Effector memory CD8-positive, alpha-beta T cell (primary cell): Measurements from ENCODE around the gene SPRR2F.
"Not testable (repeated sequence)": the region's sequence is repeated elsewhere in the genome, so short reads cannot be mapped to it uniquely, and the experiment has no call there.

Source experiments
- ATAC-seq: fragments of 150-1000 bp; cut with Tn5 transposase; replicated peaks from 2 replicates; pipeline ENCODE4 v1.10.0; 2021; ENCODE audit warnings: mild to moderate bottlenecking, moderate library complexity
- DNase-seq, 3 experiments: peaks; one replicate each; pipeline ENCODE4 v3.0.0; 2021
- H3K27ac Mint-ChIP-seq, 2 donors: one replicate each; pipeline ENCODE4 v1.8.0; 2022; ENCODE audit warnings: mild to moderate bottlenecking in 2 of 2, mixed read lengths in 2 of 2, moderate library complexity in 2 of 2
- H3K27me3 Mint-ChIP-seq, 2 donors: one replicate each; pipeline ENCODE4 v1.8.0; 2022; ENCODE audit warnings: mixed read lengths in 2 of 2
- H3K36me3 Mint-ChIP-seq: one replicate; pipeline ENCODE4 v1.8.0; 2022; ENCODE audit warnings: mild to moderate bottlenecking, moderate library complexity, mixed read lengths; ENCODE audit not compliant: insufficient read depth
- H3K4me1 Mint-ChIP-seq, 2 donors: one replicate each; pipeline ENCODE4 v1.8.0; 2022; ENCODE audit warnings: low read depth in 2 of 2, mixed read lengths in 2 of 2
- H3K4me3 Mint-ChIP-seq, 2 donors: one replicate each; pipeline ENCODE4 v1.8.0; 2022; ENCODE audit warnings: mild to moderate bottlenecking in 2 of 2, mixed read lengths in 2 of 2, moderate library complexity in 2 of 2
- H3K9me3 Mint-ChIP-seq, 2 donors: one replicate each; pipeline ENCODE4 v1.8.0; 2022; ENCODE audit warnings: mixed read lengths in 2 of 2

The SPRR2F gene

GRCh38 chr1:153119491-153119971, 6.2 kb upstream of the SPRR2F start:
- H3K27me3 Mint-ChIP-seq: peaks cover 33 to 48% of the 10 kb centered on the region in 2 donors
- no peaks in the 10 kb centered on the region for H3K4me1 Mint-ChIP-seq
- peaks cover 0 to 2% of the 10 kb centered on the region in 2 donors for H3K9me3 Mint-ChIP-seq
- no peak for DNase-seq
- no peak for ATAC-seq
- H3K27ac Mint-ChIP-seq: no peak overlapping the region
- no peak overlapping the region for H3K4me3 Mint-ChIP-seq
- no peaks in the 10 kb centered on the region for H3K36me3 Mint-ChIP-seq

GRCh38 chr1:153115264-153115663, 1.9 kb upstream of the SPRR2F start:
- not testable (repeated sequence) for H3K9me3 Mint-ChIP-seq, H3K27ac Mint-ChIP-seq, ATAC-seq, H3K4me1 Mint-ChIP-seq, H3K36me3 Mint-ChIP-seq, H3K4me3 Mint-ChIP-seq, DNase-seq
- peaks cover 33 to 67% of the 10 kb centered on the region in 2 donors for H3K27me3 Mint-ChIP-seq

- DNase-seq, ATAC-seq, H3K9me3 Mint-ChIP-seq, H3K27ac Mint-ChIP-seq, H3K36me3 Mint-ChIP-seq, H3K4me1 Mint-ChIP-seq, H3K4me3 Mint-ChIP-seq: not testable (repeated sequence)
- peaks cover 29 to 56% of the 10 kb centered on the region in 2 donors for H3K27me3 Mint-ChIP-seq
Observed at GRCh38 chr1:153112454-153112853, 862 bp downstream of the SPRR2F start.

- no peaks in the 10 kb centered on the region for H3K4me1 Mint-ChIP-seq
- no peaks in the 10 kb centered on the region for H3K36me3 Mint-ChIP-seq
- peaks cover 31 to 57% of the 10 kb centered on the region in 2 donors for H3K27me3 Mint-ChIP-seq
- DNase-seq (no peak), ATAC-seq (no peak)
- no peak overlapping the region for H3K4me3 Mint-ChIP-seq
- H3K27ac Mint-ChIP-seq: no peak overlapping the region
- H3K9me3 Mint-ChIP-seq: no peaks in the 10 kb centered on the region
Observed at GRCh38 chr1:153100245-153100644, 13.1 kb downstream of the SPRR2F start.

- Mint-ChIP-seq H3K36me3 (no peaks in the 10 kb centered on the region), H3K9me3 (no peaks in the 10 kb centered on the region), H3K27me3 (peaks cover 31 to 59% of the 10 kb centered on the region in 2 donors), H3K27ac (no peak overlapping the region), H3K4me1 (no peaks in the 10 kb centered on the region), H3K4me3 (no peak overlapping the region)
- ATAC-seq (no peak), DNase-seq (no peak)
Observed at GRCh38 chr1:153099461-153100045, 13.8 kb downstream of the SPRR2F start.

- no peak for ATAC-seq
- H3K27me3 Mint-ChIP-seq: peaks cover 36 to 40% of the 10 kb centered on the region in 2 donors
- no peak overlapping the region for H3K27ac Mint-ChIP-seq
- no peaks in the 10 kb centered on the region for H3K36me3 Mint-ChIP-seq
- H3K9me3 Mint-ChIP-seq: no peaks in the 10 kb centered on the region
- DNase-seq: no peak
- no peak overlapping the region for H3K4me3 Mint-ChIP-seq
- H3K4me1 Mint-ChIP-seq: no peaks in the 10 kb centered on the region
Observed at GRCh38 chr1:153095764-153096163, 17.6 kb downstream of the SPRR2F start.

GRCh38 chr1:153094426-153094825, 18.9 kb downstream of the SPRR2F start, which contains the start of gene SPRR2E:
Gene SPRR2E (minus strand): TSS chr1:153094526. CDS start chr1:153093751, 775 bp downstream.
- H3K4me3 Mint-ChIP-seq: no peak within 1 kb of the TSS
- H3K9me3 Mint-ChIP-seq: no peaks in the 10 kb centered on the region
- no peak within 1 kb of the TSS for H3K27ac Mint-ChIP-seq
- H3K27me3 Mint-ChIP-seq: peaks cover 38 to 39% of the 10 kb centered on the region in 2 donors
- no peaks in the 10 kb centered on the region for H3K4me1 Mint-ChIP-seq
- DNase-seq: no peak
- no peak for ATAC-seq
- no peaks in the 10 kb centered on the region for H3K36me3 Mint-ChIP-seq

- H3K27ac Mint-ChIP-seq: no peak overlapping the region
- no peak overlapping the region for H3K4me3 Mint-ChIP-seq
- peaks cover 47 to 63% of the 10 kb centered on the region in 2 donors for H3K27me3 Mint-ChIP-seq
- H3K9me3 Mint-ChIP-seq: peaks cover 0 to 3% of the 10 kb centered on the region in 2 donors
- DNase-seq (no peak), ATAC-seq (no peak)
- no peaks in the 10 kb centered on the region for H3K4me1 Mint-ChIP-seq
- H3K36me3 Mint-ChIP-seq: no peaks in the 10 kb centered on the region
Observed at GRCh38 chr1:153087652-153088051, 25.7 kb downstream of the SPRR2F start.

- peaks cover 22 to 56% of the 10 kb centered on the region in 2 donors for H3K27me3 Mint-ChIP-seq
- H3K27ac Mint-ChIP-seq: no peak overlapping the region
- DNase-seq: no peak
- H3K4me3 Mint-ChIP-seq: no peak overlapping the region
- ATAC-seq: no peak
- peaks cover 0 to 5% of the 10 kb centered on the region in 2 donors for H3K9me3 Mint-ChIP-seq
- no peaks in the 10 kb centered on the region for H3K36me3 Mint-ChIP-seq
- H3K4me1 Mint-ChIP-seq: no peaks in the 10 kb centered on the region
Observed at GRCh38 chr1:153081736-153082135, 31.6 kb downstream of the SPRR2F start.

GRCh38 chr1:153072806-153073726, 40.2 kb downstream of the SPRR2F start:
- Mint-ChIP-seq H3K27me3 (peaks cover 15% of the 10 kb centered on the region in 2 donors), H3K4me3 (no peak overlapping the region), H3K27ac (no peak overlapping the region), H3K9me3 (no peaks in the 10 kb centered on the region), H3K36me3 (no peaks in the 10 kb centered on the region), H3K4me1 (no peaks in the 10 kb centered on the region)
- no peak for ATAC-seq
- DNase-seq: no peak

GRCh38 chr1:153071511-153071910, 41.8 kb downstream of the SPRR2F start, which contains the start of gene SPRR2B:
Gene SPRR2B (minus strand): TSS chr1:153071611. CDS start chr1:153070839, 772 bp downstream.
- ATAC-seq: no peak
- Mint-ChIP-seq H3K36me3 (no peaks in the 10 kb centered on the region), H3K9me3 (no peaks in the 10 kb centered on the region), H3K27me3 (peaks cover 27 to 31% of the 10 kb centered on the region in 2 donors), H3K4me1 (no peaks in the 10 kb centered on the region), H3K27ac (no peak within 1 kb of the TSS), H3K4me3 (no peak within 1 kb of the TSS)
- DNase-seq: no peak

- H3K9me3 Mint-ChIP-seq: no peaks in the 10 kb centered on the region
- no peak overlapping the region for H3K27ac Mint-ChIP-seq
- no peaks in the 10 kb centered on the region for H3K4me1 Mint-ChIP-seq
- DNase-seq (no peak), ATAC-seq (no peak)
- H3K36me3 Mint-ChIP-seq: no peaks in the 10 kb centered on the region
- H3K27me3 Mint-ChIP-seq: peaks cover 34 to 43% of the 10 kb centered on the region in 2 donors
- H3K4me3 Mint-ChIP-seq: no peak overlapping the region
Observed at GRCh38 chr1:153070243-153070642, 43.1 kb downstream of the SPRR2F start.
